NB4 (cell line): Measurements from ENCODE around the gene ADORA2B.
"Not testable (repeated sequence)": the region's sequence is repeated elsewhere in the genome, so short reads cannot be mapped to it uniquely, and the experiment has no call there.

Source experiments
- DNase-seq: peaks from one replicate; pipeline ENCODE4 v3.0.0; 2010; ENCODE audit warnings: low read depth
- H3K4me3 ChIP-seq: one replicate; pipeline ENCODE4 v1.5.1; 2011; ENCODE audit warnings: mild to moderate bottlenecking, low read depth, low read length, moderate library complexity
- MAX ChIP-seq: IDR thresholded peaks from 2 replicates; pipeline ENCODE4 v1.6.1; 2011; ENCODE audit warnings: low read depth, low read length
- MYC ChIP-seq: IDR thresholded peaks from 2 replicates; pipeline ENCODE4 v1.6.1; 2011; ENCODE audit warnings: low read depth, low read length
- POLR2A ChIP-seq: IDR thresholded peaks from 2 replicates; pipeline ENCODE4 v1.6.1; 2011; ENCODE audit warnings: mild to moderate bottlenecking; ENCODE audit not compliant: insufficient read length; ENCODE audit errors: extremely low read depth
- TF ChIP-seq, protein P1 (sequence below): IDR thresholded peaks from one replicate; pipeline ENCODE4 v1.5.1; 2012; ENCODE audit warnings: low read depth, low read length

The ADORA2B gene

DNA sequence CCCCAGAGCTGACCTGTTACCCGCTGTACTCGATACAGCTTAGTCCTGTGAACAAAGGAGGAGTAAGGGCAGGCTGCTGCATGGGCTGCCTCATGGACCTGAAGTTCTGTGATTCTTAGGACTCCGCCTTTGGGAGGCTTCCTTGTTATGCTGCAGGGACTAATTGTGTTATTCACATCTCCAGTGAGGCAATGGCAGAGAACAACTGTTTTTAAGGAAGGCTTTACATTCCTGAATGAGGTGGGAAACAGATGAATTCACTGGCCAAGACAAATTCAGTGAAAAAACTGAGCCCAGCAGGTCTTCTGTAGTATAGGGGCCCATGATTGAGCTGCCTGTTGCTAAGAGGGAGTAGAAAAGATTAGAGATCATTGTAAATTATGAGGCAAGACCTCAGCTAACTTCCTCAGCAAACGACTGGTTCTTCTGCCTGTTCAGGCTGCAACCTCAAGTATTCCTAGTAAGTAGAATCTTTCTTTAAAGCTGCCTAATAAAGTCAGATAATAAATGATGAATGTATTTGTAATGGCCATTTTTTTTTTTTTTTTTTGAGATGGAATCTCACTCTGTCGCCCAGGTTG, 26.3 kb downstream of the ADORA2B start:
- H3K4me3 ChIP-seq, result no peak overlapping the region
- peak; percentile 53 for DNase-seq
- TF ChIP-seq MAX, result no peak
- no peak for TF ChIP-seq MYC
- TF ChIP-seq POLR2A, result no peak

DNA sequence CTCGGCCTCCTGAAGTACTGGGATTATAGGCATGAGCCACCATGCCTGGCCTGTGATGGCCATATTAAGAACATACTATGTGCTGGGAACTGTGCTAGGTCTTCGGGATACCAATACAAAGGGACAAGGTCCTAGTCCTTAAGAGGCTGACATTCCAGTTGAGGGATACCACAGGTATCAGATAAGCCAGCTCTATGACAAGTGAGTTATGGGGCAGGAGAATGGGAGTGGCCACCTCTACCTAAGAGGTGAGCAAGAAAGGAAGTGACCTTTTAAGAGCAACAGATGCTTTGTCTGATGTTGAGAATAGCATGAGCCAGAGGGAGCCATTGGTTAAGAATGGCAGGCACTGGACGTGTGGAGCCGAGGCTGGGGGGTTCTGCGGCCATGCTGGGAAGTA, 27.0 kb downstream of the ADORA2B start:
- TF ChIP-seq, protein P1, sequence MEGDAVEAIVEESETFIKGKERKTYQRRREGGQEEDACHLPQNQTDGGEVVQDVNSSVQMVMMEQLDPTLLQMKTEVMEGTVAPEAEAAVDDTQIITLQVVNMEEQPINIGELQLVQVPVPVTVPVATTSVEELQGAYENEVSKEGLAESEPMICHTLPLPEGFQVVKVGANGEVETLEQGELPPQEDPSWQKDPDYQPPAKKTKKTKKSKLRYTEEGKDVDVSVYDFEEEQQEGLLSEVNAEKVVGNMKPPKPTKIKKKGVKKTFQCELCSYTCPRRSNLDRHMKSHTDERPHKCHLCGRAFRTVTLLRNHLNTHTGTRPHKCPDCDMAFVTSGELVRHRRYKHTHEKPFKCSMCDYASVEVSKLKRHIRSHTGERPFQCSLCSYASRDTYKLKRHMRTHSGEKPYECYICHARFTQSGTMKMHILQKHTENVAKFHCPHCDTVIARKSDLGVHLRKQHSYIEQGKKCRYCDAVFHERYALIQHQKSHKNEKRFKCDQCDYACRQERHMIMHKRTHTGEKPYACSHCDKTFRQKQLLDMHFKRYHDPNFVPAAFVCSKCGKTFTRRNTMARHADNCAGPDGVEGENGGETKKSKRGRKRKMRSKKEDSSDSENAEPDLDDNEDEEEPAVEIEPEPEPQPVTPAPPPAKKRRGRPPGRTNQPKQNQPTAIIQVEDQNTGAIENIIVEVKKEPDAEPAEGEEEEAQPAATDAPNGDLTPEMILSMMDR, result no peak
- TF ChIP-seq MAX (no peak), MYC (no peak), POLR2A (no peak)
- H3K4me3 ChIP-seq, result no peak overlapping the region
- DNase-seq, result no peak

DNA sequence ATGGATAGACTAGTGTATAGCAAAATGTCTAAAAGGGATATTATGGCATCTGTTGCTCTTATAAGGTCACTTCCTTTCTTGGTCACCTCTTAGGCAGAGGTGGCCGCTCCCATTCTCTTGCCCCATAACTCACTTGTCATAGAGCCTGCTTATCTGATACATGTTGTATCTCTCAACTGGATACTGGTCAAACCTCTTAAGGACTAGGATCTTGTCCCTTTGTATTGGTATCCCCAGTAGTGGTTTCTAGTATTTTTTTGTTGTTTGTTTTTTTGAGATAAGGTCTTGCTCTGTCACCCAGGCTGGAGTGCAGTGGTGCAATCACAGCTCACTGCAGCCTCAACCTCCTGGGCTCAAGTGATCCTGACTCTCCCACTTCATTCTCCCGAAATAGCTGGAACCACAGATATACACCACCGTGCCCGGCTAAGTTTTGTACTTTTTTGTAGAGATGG, 27.6 kb downstream of the ADORA2B start:
- no peak for TF ChIP-seq POLR2A
- TF ChIP-seq, protein P1, result no peak
- TF ChIP-seq MYC, result no peak
- no peak for TF ChIP-seq MAX
- no peak for DNase-seq
- H3K4me3 ChIP-seq, result no peak overlapping the region

- no peak overlapping the region for H3K4me3 ChIP-seq
- no peak for DNase-seq
- no peak for TF ChIP-seq POLR2A
Measured at GRCh38 chr17:15973016-15973415, 28.1 kb downstream of the ADORA2B start.

DNA sequence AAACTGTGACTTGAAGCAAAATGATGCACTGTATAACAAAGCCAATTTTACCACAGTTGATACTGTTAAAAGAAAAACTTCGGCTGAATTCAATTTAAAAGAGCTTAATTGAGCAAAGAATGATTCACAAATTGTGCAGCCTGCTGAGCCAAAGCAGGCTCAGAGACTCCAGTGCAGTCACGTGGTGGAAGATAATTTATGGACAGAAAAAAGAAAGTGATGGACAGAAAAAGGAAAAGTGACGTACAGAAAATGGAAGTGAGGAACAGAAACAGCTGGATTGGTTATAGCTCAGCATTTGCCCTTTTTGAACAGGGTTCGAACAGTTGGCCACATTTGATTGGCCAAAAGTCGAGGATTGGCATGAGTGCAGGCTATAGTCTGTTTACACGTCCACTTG, 28.9 kb downstream of the ADORA2B start:
- DNase-seq, result no peak
- TF ChIP-seq POLR2A (no peak), MYC (no peak)
- TF ChIP-seq, protein P1, result no peak

DNA sequence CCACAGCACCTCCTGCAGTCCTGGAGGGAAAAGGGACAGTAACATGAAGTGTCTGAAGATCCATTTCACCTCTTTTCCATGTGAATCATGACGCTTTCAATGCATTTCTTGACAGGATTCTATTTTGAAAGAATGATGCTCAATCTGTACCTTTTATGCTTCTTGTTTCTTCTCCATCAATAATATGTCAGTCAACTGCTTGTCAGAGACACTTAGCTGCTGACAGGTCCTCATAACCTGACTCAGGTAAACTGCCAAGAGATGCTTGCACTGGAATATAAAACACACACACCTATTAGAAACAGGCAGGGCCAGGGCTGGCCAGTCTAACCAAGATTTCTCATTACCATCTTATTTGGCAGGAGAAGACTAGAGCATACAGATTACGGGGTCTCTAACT, 33.0 kb downstream of the ADORA2B start:
- no peak for DNase-seq
- H3K4me3 ChIP-seq, result no peak overlapping the region
- TF ChIP-seq MAX, result no peak
- TF ChIP-seq, protein P1, result no peak
- no peak for TF ChIP-seq POLR2A
- no peak for TF ChIP-seq MYC

More for the DNA sequence above, 28.9 kb downstream of the ADORA2B start:
- no peak overlapping the region for H3K4me3 ChIP-seq

GRCh38 chr17:15978606-15979005, 33.7 kb downstream of the ADORA2B start:
- H3K4me3 ChIP-seq, result no peak overlapping the region
- TF ChIP-seq MYC, result no peak
- no peak for TF ChIP-seq POLR2A
- TF ChIP-seq, protein P1, result no peak
- no peak for TF ChIP-seq MAX
- DNase-seq, result no peak

DNA sequence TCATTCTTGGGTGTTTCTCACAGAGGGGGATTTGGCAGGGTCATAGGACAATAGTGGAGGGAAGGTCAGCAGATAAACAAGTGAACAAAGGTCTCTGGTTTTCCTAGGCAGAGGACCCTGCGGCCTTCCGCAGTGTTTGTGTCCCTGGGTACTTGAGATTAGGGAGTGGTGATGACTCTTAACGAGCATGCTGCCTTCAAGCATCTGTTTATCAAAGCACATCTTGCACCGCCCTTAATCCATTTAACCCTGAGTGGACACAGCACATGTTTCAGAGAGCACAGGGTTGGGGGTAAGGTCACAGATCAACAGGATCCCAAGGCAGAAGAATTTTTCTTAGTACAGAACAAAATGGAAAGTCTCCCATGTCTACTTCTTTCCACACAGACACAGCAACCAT, 34.1 kb downstream of the ADORA2B start:
- not testable (repeated sequence) for DNase-seq

More for the DNA sequence above, 34.1 kb downstream of the ADORA2B start:
- H3K4me3 ChIP-seq, result not testable (repeated sequence)
